Parathyroid adenoma (tissue), 2 donors: ENCODE measurements around the gene ZNF107.
"Not testable (repeated sequence)": the region's sequence is repeated elsewhere in the genome, so short reads cannot be mapped to it uniquely, and the experiment has no call there.

Source experiments
- H2AFZ ChIP-seq: fragments of 300-600 bp; sonication (generic); one replicate; pipeline ENCODE4 v1.7.0; 2017; ENCODE audit warnings: antibody characterized with exemption, mild to moderate bottlenecking
- H3K27ac ChIP-seq: fragments of 300-600 bp; sonication (generic); one replicate; pipeline ENCODE4 v1.7.0; 2017
- H3K27me3 ChIP-seq: fragments of 300-600 bp; sonication (generic); one replicate; pipeline ENCODE4 v1.7.0; 2017; ENCODE audit warnings: low read length; ENCODE audit not compliant: control insufficient read depth, insufficient read depth
- H3K36me3 ChIP-seq: fragments of 300-600 bp; sonication (generic); one replicate; pipeline ENCODE4 v1.7.0; 2017; ENCODE audit warnings: low read length; ENCODE audit not compliant: control insufficient read depth, insufficient read depth
- H3K4me1 ChIP-seq: fragments of 300-600 bp; sonication (generic); one replicate; pipeline ENCODE4 v1.7.0; 2017; ENCODE audit warnings: control low read depth
- H3K4me2 ChIP-seq: fragments of 300-600 bp; sonication (generic); one replicate; pipeline ENCODE4 v1.7.0; 2017; ENCODE audit warnings: low read length
- H3K4me3 ChIP-seq: fragments of 300-600 bp; sonication (generic); one replicate; pipeline ENCODE4 v1.7.0; 2017; ENCODE audit warnings: low read depth, low read length
- H3K79me2 ChIP-seq: fragments of 300-600 bp; sonication (generic); one replicate; pipeline ENCODE4 v1.7.0; 2017; ENCODE audit warnings: control low read depth
- H3K9ac ChIP-seq: fragments of 300-600 bp; sonication (generic); one replicate; pipeline ENCODE4 v1.7.0; 2017; ENCODE audit warnings: mild to moderate bottlenecking
- H3K9me3 ChIP-seq: fragments of 300-600 bp; sonication (generic); one replicate; pipeline ENCODE4 v1.7.0; 2017; ENCODE audit warnings: low read length; ENCODE audit not compliant: control insufficient read depth
- CTCF ChIP-seq: fragments of 300-600 bp; sonication (generic); IDR thresholded peaks from one replicate; pipeline ENCODE4 v1.7.0; 2017; ENCODE audit warnings: antibody characterized with exemption, mild to moderate bottlenecking
- donor health status: primary hyperparathyroidism.

The ZNF107 gene

GRCh38 chr7:64686493-64687184 is 20.7 kb downstream of the ZNF107 start:
- H3K79me2 ChIP-seq, result peaks cover 3% of the 10 kb centered on the region
- H3K36me3 ChIP-seq, result no peaks in the 10 kb centered on the region
- TF ChIP-seq CTCF, result no peak
- H3K9me3 ChIP-seq, result no peaks in the 10 kb centered on the region
- no peaks in the 10 kb centered on the region for H3K27me3 ChIP-seq
- H2AFZ ChIP-seq, result no peak overlapping the region
- no peak overlapping the region for H3K4me3 ChIP-seq
- H3K4me1 ChIP-seq, result no peaks in the 10 kb centered on the region
- no peak overlapping the region for H3K27ac ChIP-seq
- no peak overlapping the region for H3K9ac ChIP-seq
- H3K4me2 ChIP-seq, result no peak overlapping the region

- no peak overlapping the region for H3K4me3 ChIP-seq
- no peaks in the 10 kb centered on the region for H3K36me3 ChIP-seq
- H3K9me3 ChIP-seq, result no peaks in the 10 kb centered on the region
- no peak for TF ChIP-seq CTCF
- H3K79me2 ChIP-seq, result peaks cover 3% of the 10 kb centered on the region
- H3K4me1 ChIP-seq, result no peaks in the 10 kb centered on the region
- H3K9ac ChIP-seq, result no peak overlapping the region
- no peak overlapping the region for H3K27ac ChIP-seq
- no peak overlapping the region for H3K4me2 ChIP-seq
- no peak overlapping the region for H2AFZ ChIP-seq
- H3K27me3 ChIP-seq, result no peaks in the 10 kb centered on the region
Measured at GRCh38 chr7:64687249-64687648, 21.3 kb downstream of the ZNF107 start.

GRCh38 chr7:64688988-64689387 is 23.1 kb downstream of the ZNF107 start:
- Histone ChIP-seq H3K27me3 (no peaks in the 10 kb centered on the region), H3K79me2 (peaks cover 3% of the 10 kb centered on the region), H3K4me3 (no peak overlapping the region), H3K36me3 (no peaks in the 10 kb centered on the region), H3K4me2 (no peak overlapping the region), H3K9me3 (no peaks in the 10 kb centered on the region), H3K27ac (no peak overlapping the region), H3K4me1 (no peaks in the 10 kb centered on the region), H3K9ac (no peak overlapping the region), H2AFZ (no peak overlapping the region)
- no peak for TF ChIP-seq CTCF

GRCh38 chr7:64691831-64692230 is 25.9 kb downstream of the ZNF107 start:
- H3K27ac ChIP-seq, result no peak overlapping the region
- H3K4me3 ChIP-seq, result no peak overlapping the region
- no peaks in the 10 kb centered on the region for H3K79me2 ChIP-seq
- no peak overlapping the region for H3K9ac ChIP-seq
- no peak for TF ChIP-seq CTCF
- H2AFZ ChIP-seq, result no peak overlapping the region
- H3K4me2 ChIP-seq, result no peak overlapping the region
- no peaks in the 10 kb centered on the region for H3K27me3 ChIP-seq
- H3K9me3 ChIP-seq, result no peaks in the 10 kb centered on the region
- H3K4me1 ChIP-seq, result no peaks in the 10 kb centered on the region
- no peaks in the 10 kb centered on the region for H3K36me3 ChIP-seq

- H3K9me3 ChIP-seq, H3K27me3 ChIP-seq, H3K27ac ChIP-seq, H3K36me3 ChIP-seq, H3K79me2 ChIP-seq, H2AFZ ChIP-seq, H3K4me1 ChIP-seq, H3K9ac ChIP-seq, H3K4me3 ChIP-seq, H3K4me2 ChIP-seq: not testable (repeated sequence)
Measured at GRCh38 chr7:64697863-64698262, 31.9 kb downstream of the ZNF107 start.
